K562 (cell line): Measurements from ENCODE around the gene TUBGCP6. TPM values are rescaled to one million over a fixed set of nuclear protein-coding genes. Genes with fewer than 3 reads are reported as not detected.

Source experiments
- ATAC-seq: fragments of 200-7000 bp; cut with Tn5 transposase; 3 replicates; pipeline ENCODE4 v1.9.1; 2020; ENCODE audit warnings: moderate library complexity
- BruUV-seq: library from RNA; stranded (reverse); fragments of 400-500 nt; replicated peaks from 2 replicates; lab custom pipeline; 2021; lab: Mats Ljungman, UMichigan
- CTCF ChIA-PET: fragments of 300-600 bp; formaldehyde crosslinking; extraction: SDS; loops from one replicate; lab custom pipeline; 2021; ENCODE audit warnings: low intra/inter-chr PET ratio; lab: Yijun Ruan, JAX
- POLR2A ChIA-PET: fragments of 300-600, 350-650 bp; sonication (Branson Sonifier 250); formaldehyde crosslinking; extraction: SDS; loops from one replicate; lab custom pipeline; 2021; ENCODE audit warnings: antibody characterized with exemption, inconsistent platforms; lab: Yijun Ruan, JAX
- DNase-seq, 4 experiments: peaks; one replicate each; pipeline versions ENCODE4 v3.0.0 to v3.0.0-alpha.2; 2011 to 2018; ENCODE audit warnings: low spot score in 3 of 4, mixed read lengths in 3 of 4; ENCODE audit errors: extremely low read depth in 1 of 4
- FAIRE-seq: peaks from 2 replicates; lab custom pipeline; 2011; peaks lifted over from hg19 to GRCh38; lab: Jason Lieb, UNC
- H2AFZ ChIP-seq: 2 replicates; pipeline ENCODE4 v1.6.0; 2011; ENCODE audit warnings: low read depth, low read length, control low read depth, inconsistent platforms
- H3K27ac ChIP-seq: fragments of 200-600 bp; 3 replicates; pipeline ENCODE4 v1.8.0; 2011; ENCODE audit warnings: low read depth, mild to moderate bottlenecking, control low read depth, inconsistent platforms, low read length, moderate library complexity, mixed read lengths; ENCODE audit errors: extremely low read depth
- H3K27me3 ChIP-seq, 2 experiments: fragments of 300-600 bp in 1 of 2; 2 replicates in 1 of 2; 3 replicates in 1 of 2; pipeline versions ENCODE4 v1.6.0 to v1.8.0; 2011; ENCODE audit warnings: inconsistent platforms in 2 of 2, low read length in 2 of 2, mild to moderate bottlenecking in 1 of 2, mixed read lengths in 1 of 2, moderate library complexity in 1 of 2; ENCODE audit not compliant: control insufficient read depth in 2 of 2, insufficient read depth in 2 of 2
- H3K36me3 ChIP-seq: fragments of 300-600 bp; 3 replicates; pipeline ENCODE4 v1.8.0; 2011; ENCODE audit warnings: mild to moderate bottlenecking, low read length, inconsistent platforms; ENCODE audit not compliant: control insufficient read depth, insufficient read depth
- H3K4me1 ChIP-seq, 2 experiments: fragments of 200-600 bp in 1 of 2; replicated peaks in 1 of 2; 2 replicates in 1 of 2; 3 replicates in 1 of 2; pipeline versions ENCODE4 v1.5.1 to v1.8.0; 2011; ENCODE audit warnings: inconsistent platforms in 2 of 2, low read length in 2 of 2, mild to moderate bottlenecking in 1 of 2, mixed read lengths in 1 of 2, moderate library complexity in 1 of 2; ENCODE audit not compliant: control insufficient read depth in 2 of 2, insufficient read depth in 2 of 2
- H3K4me2 ChIP-seq: 2 replicates; pipeline ENCODE4 v1.6.1; 2011; ENCODE audit warnings: low read length, control low read depth, inconsistent platforms, mixed read lengths; ENCODE audit not compliant: insufficient read depth
- H3K4me3 ChIP-seq: fragments of 200-600 bp; sonication (generic), shearing (Covaris generic); 2 replicates; pipeline ENCODE4 v1.5.1; 2016; ENCODE audit warnings: control low read depth, inconsistent platforms
- H3K79me2 ChIP-seq: fragments of 200-600 bp; 3 replicates; pipeline ENCODE4 v1.8.0; 2011; ENCODE audit warnings: low read length, inconsistent platforms; ENCODE audit not compliant: control insufficient read depth, insufficient read depth
- H3K9ac ChIP-seq, 2 experiments: 2 replicates each; pipeline versions ENCODE4 v1.6.0 to v1.6.1; 2011; ENCODE audit warnings: low read depth in 2 of 2, low read length in 2 of 2, control low read depth in 1 of 2, inconsistent platforms in 1 of 2, mild to moderate bottlenecking in 1 of 2, mixed read lengths in 1 of 2; ENCODE audit not compliant: insufficient read depth in 1 of 2
- H3K9me1 ChIP-seq: one replicate; pipeline ENCODE4 v1.6.0; 2011; ENCODE audit warnings: inconsistent platforms, mild to moderate bottlenecking, low read length, moderate library complexity; ENCODE audit not compliant: control insufficient read depth, insufficient read depth
- H3K9me3 ChIP-seq: replicated peaks from 2 replicates; pipeline ENCODE4 v1.5.1; 2011; ENCODE audit warnings: low read depth, low read length, inconsistent platforms; ENCODE audit not compliant: control insufficient read depth, insufficient read depth
- H4K20me1 ChIP-seq: replicated peaks from 2 replicates; pipeline ENCODE4 v1.6.1; 2011; ENCODE audit warnings: low read length, inconsistent platforms, mixed read lengths; ENCODE audit not compliant: control insufficient read depth, insufficient read depth
- CTCF ChIP-seq, 3 experiments: IDR thresholded peaks in 2 of 3; conservative IDR thresholded peaks in 1 of 3; 2 replicates each; pipeline ENCODE4 v1.5.1; 2011 to 2012; ENCODE audit warnings: low read length in 3 of 3, mild to moderate bottlenecking in 3 of 3, control low read depth in 2 of 3, improper control_type of control experiment in 1 of 3, inconsistent platforms in 1 of 3, low read depth in 1 of 3, mixed read lengths in 1 of 3, moderate library complexity in 1 of 3; ENCODE audit not compliant: insufficient read depth in 2 of 3
- FOXP4 ChIP-seq: sonication (generic); formaldehyde crosslinking; IDR thresholded peaks from 2 replicates; pipeline ENCODE4 v1.8.0; 2022; ENCODE audit warnings: mild to moderate bottlenecking, missing genetic modification reagents, borderline replicate concordance
- GATAD2A ChIP-seq: fragments of 450-650 bp; IDR thresholded peaks from 2 replicates; pipeline ENCODE4 v1.6.1; 2017
- GMEB1 ChIP-seq: fragments of 250-450 bp; sonication (Bioruptor Pico); IDR thresholded peaks from 2 replicates; pipeline ENCODE4 v1.4.0; 2020; ENCODE audit warnings: mild to moderate bottlenecking
- HEY1 ChIP-seq: fragments of 250-450 bp; sonication (Bioruptor Pico); IDR thresholded peaks from 2 replicates; pipeline ENCODE4 v1.5.0; 2020; ENCODE audit warnings: mild to moderate bottlenecking, moderate library complexity, borderline replicate concordance
- IRF2 ChIP-seq: sonication (generic); formaldehyde crosslinking; IDR thresholded peaks from 2 replicates; pipeline ENCODE4 v1.8.1; 2022; ENCODE audit warnings: mild to moderate bottlenecking, missing genetic modification reagents
- LCOR ChIP-seq: sonication (generic); formaldehyde crosslinking; IDR thresholded peaks from 2 replicates; pipeline ENCODE4 v1.8.0; 2022; ENCODE audit warnings: mild to moderate bottlenecking, missing genetic modification reagents
- NR2C2 ChIP-seq, 2 experiments: fragments of 200-800 bp in 1 of 2; sonication (Bioruptor generic) in 1 of 2; sonication (generic) in 1 of 2; formaldehyde crosslinking in 1 of 2; IDR thresholded peaks; 2 replicates each; pipeline versions ENCODE4 v1.6.1 to v1.8.0; 2016 to 2022; ENCODE audit warnings: mild to moderate bottlenecking in 1 of 2, missing compliant biosample characterization in 1 of 2, missing genetic modification characterization in 1 of 2, missing genetic modification reagents in 1 of 2
- NRF1 ChIP-seq, 2 experiments: fragments of 450-650 bp; IDR thresholded peaks in 1 of 2; conservative IDR thresholded peaks in 1 of 2; 2 replicates each; pipeline ENCODE4 v1.6.1; 2014; ENCODE audit warnings: mild to moderate bottlenecking in 2 of 2
- SRSF7 ChIP-seq: fragments of 200-400 bp; formaldehyde crosslinking; optimal IDR thresholded peaks from 2 replicates; pipeline ENCODE3; 2017; ENCODE audit warnings: mild to moderate bottlenecking, low read depth, low read length
- WGBS: fragments of 100-300 bp; shearing (Covaris generic); methylation state at CpG from one replicate; pipeline ENCODE4 v1.1.6; 2016; ENCODE audit warnings: low coverage, mixed read lengths; ENCODE audit not compliant: insufficient coverage; ENCODE audit errors: missing lambda C conversion rate; 5-methylcytosine and 5-hydroxymethylcytosine counted together
- in situ Hi-C: fragments of 300-500 bp; cut with MboI; formaldehyde crosslinking; loops from 4 replicates; pipeline ENCODE4 v1.15.0; 2018; ENCODE audit warnings: inconsistent platforms, mixed read lengths
- intact Hi-C: fragments of 100-400 bp; cut with micrococcal nuclease; formaldehyde crosslinking; loops from 2 replicates; pipeline ENCODE4 v1.14.2; 2022
- polyA plus RNA-seq, 8 experiments: library from polyadenylated mRNA; depleted of rRNA in 4 of 8; stranded (reverse) in 5 of 8; unstranded in 3 of 8; fragments of >200 nt; fragmentation: Nextera tagmentation in 2 of 8; fragmentation: Illumina TruSeq in 1 of 8; extraction: Ambion mirVana in 2 of 8; extraction: Trizol in 1 of 8; gene quantifications; 2 replicates each; pipeline versions ENCODE4 v1.2.1 to v1.2.3, GENCODE V29; 2011 to 2014; ENCODE audit warnings: inconsistent platforms in 1 of 8, missing spikeins in 1 of 8
- total RNA-seq, 7 experiments: library from RNA; depleted of rRNA in 6 of 7; stranded (reverse); fragments of >200 nt in 6 of 7; fragmentation: Illumina TruSeq in 2 of 7; extraction: Trizol in 2 of 7; gene quantifications; 2 replicates each; pipeline versions ENCODE4 v1.2.1 to v1.2.3, GENCODE V29; 2011 to 2021; ENCODE audit warnings: low replicate concordance in 1 of 7

The TUBGCP6 gene
- total and polyA plus RNA-seq, 9 of the 15 experiments (the other 6 are each of a cell fraction or from before 2014, with no cell fraction given) = 0.76 to 33.0 (median 10.1) TPM

GRCh38 chr22:50178871-50179869 lies 65.7 kb downstream of the TUBGCP6 start:
- FAIRE-seq (no peak), ATAC-seq (no peak), DNase-seq (peak in 3 of 4 experiments; percentile 37 to 45 (median 42))
- H3K4me3 ChIP-seq = no peak overlapping the region
- no peaks in the 10 kb centered on the region for H4K20me1 ChIP-seq
- H3K9me3 ChIP-seq = no peaks in the 10 kb centered on the region
- in situ Hi-C loops = no loop called here
- CTCF ChIA-PET = interaction anchor here (0.5 kb wide), 1 partner anchor 62 kb away, joined by 3 read pairs; no protein-coding TSS in a partner anchor
- intact Hi-C loops = no loop called here
- H3K27ac ChIP-seq = no peak overlapping the region
- H3K4me2 ChIP-seq = no peak overlapping the region
- POLR2A ChIA-PET = no interaction called here
- 78% methylated on average over 20 of the region's 64 CpGs for WGBS
- no peaks in the 10 kb centered on the region for H3K27me3 ChIP-seq
- H3K4me1 ChIP-seq = peaks cover 0 to 59% of the 10 kb centered on the region in 2 experiments; a peak in 2 of 5 replicates
- H3K9me1 ChIP-seq = no peaks in the 10 kb centered on the region
- BruUV-seq = no TSS peak
- H3K36me3 ChIP-seq = no peaks in the 10 kb centered on the region
- no peak overlapping the region for H3K9ac ChIP-seq
- H3K79me2 ChIP-seq = no peaks in the 10 kb centered on the region
- no peak overlapping the region for H2AFZ ChIP-seq
- no peak for TF ChIP-seq LCOR (CRISPR knock-in tag)
- no peak for TF ChIP-seq NRF1 (conservative IDR thresholded peaks at IDR 0.05 in 1 of 2, IDR thresholded peaks at IDR 0.05 in 1 of 2)
- no peak for TF ChIP-seq HEY1 (CRISPR knock-in tag)
- TF ChIP-seq SRSF7 = no peak
- TF ChIP-seq GATAD2A = no peak
- TF ChIP-seq FOXP4 (CRISPR knock-in tag) = no peak
- TF ChIP-seq IRF2 (CRISPR knock-in tag) = no peak
- TF ChIP-seq NR2C2 (CRISPR knock-in tag; IDR thresholded peaks at IDR 0.05) = peak; percentile 64; the same call in 1 of the 2 replicates
- peak; percentile 31; the same call in 1 of the 2 replicates for TF ChIP-seq NR2C2 (tag; IDR thresholded peaks at IDR 0.05)
- no peak for TF ChIP-seq CTCF (IDR thresholded peaks at IDR 0.05 in 2 of 3, conservative IDR thresholded peaks at IDR 0.05 in 1 of 3; ENCODE audit: insufficient read depth in 2 of 3, low read depth in 1 of 3, low read length in 3 of 3)
- no peak for TF ChIP-seq GMEB1 (CRISPR knock-in tag)
